Activated CD8-positive, alpha-beta memory T cell treated with anti-CD3 and anti-CD28 coated beads, Interleukin-2, amount 10 ng/mL, durations not matched to agents 7 days and 5 days (primary cell): ENCODE measurements around the gene GPHB5. TPM values are rescaled to one million over a fixed set of nuclear protein-coding genes. Genes with fewer than 3 reads are reported as not detected.

Experiments
- ATAC-seq: fragments of 150-1000 bp; cut with Tn5 transposase; one replicate; pipeline ENCODE4 v1.10.0; 2021; ENCODE audit warnings: moderate library complexity
- CTCF ChIA-PET: fragments of 350-600 bp; sonication (Branson Sonifier 250); formaldehyde crosslinking; loops from one replicate; lab custom pipeline; 2021; ENCODE audit warnings: antibody characterized with exemption; lab: Charles Lee
- DNase-seq: peaks from one replicate; pipeline ENCODE4 v3.0.0-alpha.2; 2020
- H3K27ac Mint-ChIP-seq: one replicate; pipeline ENCODE4 v1.8.0; 2021; ENCODE audit warnings: mild to moderate bottlenecking, mixed read lengths
- H3K27me3 Mint-ChIP-seq: one replicate; pipeline ENCODE4 v1.8.0; 2021; ENCODE audit warnings: mixed read lengths
- H3K36me3 Mint-ChIP-seq: one replicate; pipeline ENCODE4 v1.8.0; 2021; ENCODE audit warnings: mild to moderate bottlenecking, mixed read lengths
- H3K4me1 Mint-ChIP-seq: one replicate; pipeline ENCODE4 v1.8.0; 2021; ENCODE audit warnings: mixed read lengths
- H3K4me3 Mint-ChIP-seq: one replicate; pipeline ENCODE4 v1.8.0; 2021; ENCODE audit warnings: mild to moderate bottlenecking, moderate library complexity, mixed read lengths
- H3K9me3 Mint-ChIP-seq: one replicate; pipeline ENCODE4 v1.8.0; 2022; ENCODE audit warnings: low read depth, mixed read lengths
- total RNA-seq, 2 experiments: library from RNA; stranded (reverse); gene quantifications; one replicate each; pipeline ENCODE4 v1.2.3, GENCODE V29; 2021

GPHB5 gene
- total RNA-seq, 2 experiments from 2014 or later: not detected

- DNase-seq (no peak), ATAC-seq (no peak)
- no peaks in the 10 kb centered on the region for H3K9me3 Mint-ChIP-seq
- no peak overlapping the region for H3K27ac Mint-ChIP-seq
- CTCF ChIA-PET: no interaction called here
- no peaks in the 10 kb centered on the region for H3K36me3 Mint-ChIP-seq
- H3K27me3 Mint-ChIP-seq: peaks cover 24% of the 10 kb centered on the region
- no peak overlapping the region for H3K4me3 Mint-ChIP-seq
- H3K4me1 Mint-ChIP-seq: no peaks in the 10 kb centered on the region
Observed at GRCh38 chr14:63269561-63270225, 49.0 kb downstream of the GPHB5 start.

GRCh38 chr14:63268771-63269170, 50.0 kb downstream of the GPHB5 start:
- CTCF ChIA-PET: no interaction called here
- ATAC-seq (no peak), DNase-seq (no peak)
- H3K4me1 Mint-ChIP-seq: no peaks in the 10 kb centered on the region
- H3K9me3 Mint-ChIP-seq: no peaks in the 10 kb centered on the region
- no peak overlapping the region for H3K27ac Mint-ChIP-seq
- peaks cover 25% of the 10 kb centered on the region for H3K27me3 Mint-ChIP-seq
- H3K36me3 Mint-ChIP-seq: no peaks in the 10 kb centered on the region
- no peak overlapping the region for H3K4me3 Mint-ChIP-seq

- Mint-ChIP-seq H3K27ac (no peak overlapping the region), H3K36me3 (no peaks in the 10 kb centered on the region), H3K4me1 (no peaks in the 10 kb centered on the region), H3K4me3 (no peak overlapping the region), H3K9me3 (no peaks in the 10 kb centered on the region), H3K27me3 (peaks cover 23% of the 10 kb centered on the region)
- no peak for ATAC-seq
- DNase-seq: no peak
- CTCF ChIA-PET: no interaction called here
Observed at GRCh38 chr14:63267171-63267570, 51.6 kb downstream of the GPHB5 start.

GRCh38 chr14:63266106-63266505, 52.6 kb downstream of the GPHB5 start:
- no peaks in the 10 kb centered on the region for H3K36me3 Mint-ChIP-seq
- H3K27me3 Mint-ChIP-seq: peaks cover 26% of the 10 kb centered on the region
- H3K9me3 Mint-ChIP-seq: no peaks in the 10 kb centered on the region
- no peak overlapping the region for H3K4me3 Mint-ChIP-seq
- DNase-seq (no peak), ATAC-seq (no peak)
- H3K4me1 Mint-ChIP-seq: no peaks in the 10 kb centered on the region
- H3K27ac Mint-ChIP-seq: no peak overlapping the region
- CTCF ChIA-PET: no interaction called here

Other genes starting within 250 kb of the GPHB5 start
- gene RHOJ, start 114.5 kb downstream of the GPHB5 start, total RNA-seq: not detected
- 10 to 100 TPM; 45.4 to 48.1 TPM for gene PPP2R5E, start 224.4 kb upstream of the GPHB5 start, total RNA-seq